ENCODE results near the gene MSRB3. TPM values are rescaled to one million over a fixed set of nuclear protein-coding genes. Genes with fewer than 3 reads are reported as not detected.

Gene MSRB3
- total and polyA plus RNA-seq, 2 of the 8 experiments (the other 6 are each of a cell fraction or from before 2014, with no cell fraction given): 0.32 to 1.2 TPM

DNA sequence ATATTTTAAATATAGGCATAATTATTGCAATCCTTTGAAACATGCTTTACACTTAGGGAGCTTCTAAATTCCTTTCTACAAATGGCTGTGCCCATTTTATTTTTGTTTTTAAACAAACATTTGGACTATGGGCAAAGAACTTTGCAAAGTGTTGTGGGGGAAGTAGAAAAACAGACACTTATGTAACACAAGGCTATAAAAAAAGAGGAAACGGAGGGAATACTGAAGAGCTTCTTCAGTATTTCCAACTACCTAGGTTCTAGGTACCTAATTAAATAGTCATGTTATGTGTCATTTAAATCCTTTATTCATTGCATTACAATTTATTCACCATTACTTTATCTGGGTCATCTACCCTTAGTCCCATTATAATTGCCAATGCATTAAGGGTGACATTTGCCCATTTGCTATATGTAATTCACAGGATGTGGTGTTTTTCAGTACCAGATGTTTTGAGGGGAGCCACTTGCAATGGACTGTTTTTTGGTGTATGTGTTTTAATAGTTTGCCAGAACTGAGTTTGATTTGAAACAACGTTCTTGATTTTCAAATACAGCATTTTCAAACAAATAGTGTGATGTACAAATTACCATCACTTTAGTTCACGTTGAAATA, 1.5 kb upstream of the MSRB3 start:
- Histone ChIP-seq H3K56ac (replicated peaks; ENCODE audit: insufficient read length, low read depth, low read length) (no peak overlapping the region), H4K91ac (replicated peaks; ENCODE audit: insufficient read length, low read length) (no peak overlapping the region), H2BK15ac (ENCODE audit: low read length) (no peak overlapping the region), H3K79me2 (ENCODE audit: control insufficient read depth in 1 of 2, insufficient read depth in 2 of 2, low read length in 2 of 2) (no peaks in the 10 kb centered on the region), H3K27me3 (replicated peaks in 1 of 4; ENCODE audit: control insufficient read depth in 3 of 4, extremely low read depth in 1 of 4, insufficient read depth in 3 of 4, low read length in 3 of 4) (peaks cover 0 to 4% (median 1%) of the 10 kb centered on the region in 4 experiments; a peak in 5 of 7 replicates), H3K9me3 (ENCODE audit: insufficient read depth in 2 of 2, low read depth in 1 of 2, low read length in 1 of 2) (no peaks in the 10 kb centered on the region), H3K36me3 (ENCODE audit: control insufficient read depth in 2 of 4, insufficient read depth in 4 of 4, low read length in 3 of 4) (no peaks in the 10 kb centered on the region), H2BK5ac (ENCODE audit: low read depth, low read length) (no peak overlapping the region), H3K23me2 (ENCODE audit: low read depth, low read length) (peaks cover 13% of the 10 kb centered on the region; the same call in 1 of the 2 replicates), H3K79me1 (ENCODE audit: low read depth, low read length) (no peaks in the 10 kb centered on the region), H3K4me1 (replicated peaks in 1 of 4; ENCODE audit: control insufficient read depth in 3 of 4, insufficient read depth in 4 of 4, low read length in 3 of 4) (peaks cover 0 to 5% (median 3%) of the 10 kb centered on the region in 4 experiments; a peak in 4 of 7 replicates), H2AFZ (ENCODE audit: low read length) (no peak overlapping the region), H4K5ac (ENCODE audit: insufficient read length, low read depth, low read length) (no peak overlapping the region), H2BK20ac (ENCODE audit: low read length) (no peak overlapping the region), H4K8ac (ENCODE audit: extremely low read depth, insufficient read depth, low read length) (no peak overlapping the region), H3K9ac (replicated peaks in 1 of 4; ENCODE audit: extremely low read depth in 1 of 4, low read depth in 3 of 4, low read length in 3 of 4) (no peak overlapping the region), H2AK5ac (ENCODE audit: low read depth, low read length) (no peak overlapping the region), H2BK12ac (ENCODE audit: low read depth, low read length) (no peak overlapping the region), H4K20me1 (replicated peaks in 1 of 2; ENCODE audit: control insufficient read depth in 1 of 2, insufficient read depth in 2 of 2, low read length in 2 of 2) (no peaks in the 10 kb centered on the region), H3K4ac (replicated peaks; ENCODE audit: insufficient read length, low read depth, low read length) (no peak overlapping the region), H3K18ac (ENCODE audit: extremely low read depth, low read length) (no peak overlapping the region), H3K14ac (ENCODE audit: insufficient read length) (no peak overlapping the region), H3K23ac (ENCODE audit: insufficient read length) (no peak overlapping the region), H3K4me2 (ENCODE audit: insufficient read depth in 1 of 2, low read depth in 2 of 2, low read length in 2 of 2) (no peak overlapping the region; a peak in 1 of 4 replicates), H2BK120ac (replicated peaks; ENCODE audit: low read depth, low read length) (no peak overlapping the region), H3K27ac (ENCODE audit: low read depth, low read length) (no peak overlapping the region), H3K4me3 (ENCODE audit: extremely low read depth in 1 of 4, insufficient read depth in 2 of 4, low read depth in 3 of 4, low read length in 4 of 4) (no peak overlapping the region)
- DNase-seq (ENCODE audit: low read depth in 1 of 2, low spot score in 2 of 2) (no peak), FAIRE-seq (no peak)
- CTCF ChIA-PET (ENCODE audit: partially characterized antibody): interaction anchor here (0.8 to 1.2 kb wide), 2 partner anchors 24 to 39 kb away, joined by 3 to 4 read pairs; no protein-coding TSS in a partner anchor
- WGBS, 2 experiments (ENCODE audit: extremely low coverage in 1 of 2, insufficient coverage in 1 of 2, insufficient read length in 1 of 2, insufficient replicate concordance in 2 of 2, low coverage in 1 of 2, low lambda C conversion rate in 2 of 2, missing lambda C conversion rate in 1 of 2): 88% methylated on average over 3 of the region's 3 CpGs; no CpG with 5 or more reads in 1 of the 2 experiments
- POLR2A ChIA-PET (ENCODE audit: partially characterized antibody): no interaction called here
- TF ChIP-seq RNF2 (IDR thresholded peaks at IDR 0.05; ENCODE audit: borderline replicate concordance, low read depth, low read length, missing control alignments, poor library complexity, severe bottlenecking): no peak
- TF ChIP-seq YY1 (IDR thresholded peaks at IDR 0.05; ENCODE audit: low read depth, low read length): no peak
- TF ChIP-seq CBX5 (IDR thresholded peaks at IDR 0.05; ENCODE audit: low read depth, low read length): no peak
- no peak for TF ChIP-seq RBBP5 (IDR thresholded peaks at IDR 0.05; ENCODE audit: borderline replicate concordance, low read depth, low read length)
- no peak for TF ChIP-seq JUN (IDR thresholded peaks at IDR 0.05; ENCODE audit: low read depth, low read length)
- TF ChIP-seq EZH2 (IDR thresholded peaks at IDR 0.05; ENCODE audit: low read depth, low read length, severe bottlenecking): no peak
- TF ChIP-seq SP4 (IDR thresholded peaks at IDR 0.05; ENCODE audit: low read length): no peak
- no peak for TF ChIP-seq SUZ12 (IDR thresholded peaks at IDR 0.05; ENCODE audit: low read length)
- no peak for TF ChIP-seq ATF2 (IDR thresholded peaks at IDR 0.05; ENCODE audit: low read length)
- no peak for TF ChIP-seq SIX5 (IDR thresholded peaks at IDR 0.05; ENCODE audit: low read depth, low read length)
